Trophoblast cell (in vitro differentiated cells and primary cell): ENCODE measurements around the gene SLC35G6.

ENCODE experiments used
- DNase-seq, 2 donors: peaks; one replicate each; pipeline ENCODE4 v3.0.0-alpha.2; 2016
- H2AFZ ChIP-seq: 2 replicates; pipeline ENCODE4 v1.6.1; 2013; ENCODE audit warnings: low read length, moderate library complexity, mild to moderate bottlenecking; ENCODE audit not compliant: insufficient read depth, poor library complexity
- H2AK5ac ChIP-seq: 2 replicates; pipeline ENCODE4 v1.6.1; 2013; ENCODE audit warnings: mild to moderate bottlenecking, low read length
- H2BK120ac ChIP-seq: 2 replicates; pipeline ENCODE4 v1.6.1; 2013; ENCODE audit warnings: low read length, mild to moderate bottlenecking, moderate library complexity; ENCODE audit not compliant: insufficient read depth, poor library complexity
- H2BK12ac ChIP-seq: 2 replicates; pipeline ENCODE4 v1.6.1; 2013; ENCODE audit warnings: mild to moderate bottlenecking, low read length, moderate library complexity
- H2BK5ac ChIP-seq: 2 replicates; pipeline ENCODE4 v1.6.1; 2013; ENCODE audit warnings: low read length, low read depth, moderate library complexity, mild to moderate bottlenecking; ENCODE audit not compliant: poor library complexity
- H3K14ac ChIP-seq: 2 replicates; pipeline ENCODE4 v1.6.1; 2013; ENCODE audit warnings: mild to moderate bottlenecking, low read length
- H3K18ac ChIP-seq: 2 replicates; pipeline ENCODE4 v1.6.1; 2013; ENCODE audit warnings: mild to moderate bottlenecking, low read length
- H3K23ac ChIP-seq: 2 replicates; pipeline ENCODE4 v1.6.1; 2013; ENCODE audit warnings: low read length
- H3K27ac ChIP-seq: 2 replicates; pipeline ENCODE4 v1.5.1; 2013; ENCODE audit warnings: low read depth, mild to moderate bottlenecking, inconsistent platforms, low read length, moderate library complexity
- H3K27me3 ChIP-seq: 2 replicates; pipeline ENCODE4 v1.6.1; 2013; ENCODE audit warnings: inconsistent platforms, mild to moderate bottlenecking, low read length, moderate library complexity; ENCODE audit not compliant: insufficient read depth
- H3K36me3 ChIP-seq, 2 experiments: 1 replicate in 1 of 2; 2 replicates in 1 of 2; pipeline ENCODE4 v1.6.1; 2013; ENCODE audit warnings: low read length in 2 of 2, mild to moderate bottlenecking in 2 of 2, moderate library complexity in 1 of 2; ENCODE audit not compliant: insufficient read depth in 2 of 2, control insufficient read depth in 1 of 2
- H3K4ac ChIP-seq: 2 replicates; pipeline ENCODE4 v1.6.1; 2013; ENCODE audit warnings: low read depth, mild to moderate bottlenecking, low read length, moderate library complexity
- H3K4me1 ChIP-seq, 2 experiments: 1 replicate in 1 of 2; 2 replicates in 1 of 2; pipeline ENCODE4 v1.6.1; 2013; ENCODE audit warnings: low read length in 2 of 2, mild to moderate bottlenecking in 2 of 2, moderate library complexity in 1 of 2; ENCODE audit not compliant: insufficient read depth in 2 of 2, control insufficient read depth in 1 of 2
- H3K4me2 ChIP-seq: 2 replicates; pipeline ENCODE4 v1.6.1; 2013; ENCODE audit warnings: inconsistent platforms, mild to moderate bottlenecking, low read length, moderate library complexity
- H3K4me3 ChIP-seq: 2 replicates; pipeline ENCODE4 v1.5.1; 2013; ENCODE audit warnings: mild to moderate bottlenecking, low read depth, low read length, inconsistent platforms
- H3K79me1 ChIP-seq: one replicate; pipeline ENCODE4 v1.6.1; 2013; ENCODE audit warnings: low read length
- H3K79me2 ChIP-seq: 2 replicates; pipeline ENCODE4 v1.6.1; 2013; ENCODE audit warnings: low read length, mild to moderate bottlenecking; ENCODE audit not compliant: control insufficient read depth, insufficient read depth, poor library complexity
- H3K9ac ChIP-seq: 2 replicates; pipeline ENCODE4 v1.6.1; 2013; ENCODE audit warnings: mild to moderate bottlenecking, low read length
- H3K9me3 ChIP-seq: 2 replicates; pipeline ENCODE4 v1.6.1; 2013; ENCODE audit warnings: low read depth, mild to moderate bottlenecking, control low read depth, inconsistent platforms, low read length; ENCODE audit not compliant: insufficient read depth
- H4K12ac ChIP-seq: 2 replicates; pipeline ENCODE4 v1.6.1; 2013; ENCODE audit warnings: low read depth, mild to moderate bottlenecking, low read length, moderate library complexity
- H4K8ac ChIP-seq: 2 replicates; pipeline ENCODE4 v1.6.1; 2013; ENCODE audit warnings: low read depth, mild to moderate bottlenecking, low read length, moderate library complexity
- H4K91ac ChIP-seq: one replicate; pipeline ENCODE4 v1.6.1; 2013; ENCODE audit warnings: low read depth, mild to moderate bottlenecking, low read length, moderate library complexity
- WGBS: extraction: QIAGEN DNeasy Blood & Tissue Kit; methylation state at CpG from one replicate; pipeline ENCODE4 v1.1.7; 2013; ENCODE audit warnings: missing lambda C conversion rate; ENCODE audit not compliant: insufficient read length, insufficient coverage; ENCODE audit errors: extremely low coverage; 5-methylcytosine and 5-hydroxymethylcytosine counted together

Gene SLC35G6

DNA sequence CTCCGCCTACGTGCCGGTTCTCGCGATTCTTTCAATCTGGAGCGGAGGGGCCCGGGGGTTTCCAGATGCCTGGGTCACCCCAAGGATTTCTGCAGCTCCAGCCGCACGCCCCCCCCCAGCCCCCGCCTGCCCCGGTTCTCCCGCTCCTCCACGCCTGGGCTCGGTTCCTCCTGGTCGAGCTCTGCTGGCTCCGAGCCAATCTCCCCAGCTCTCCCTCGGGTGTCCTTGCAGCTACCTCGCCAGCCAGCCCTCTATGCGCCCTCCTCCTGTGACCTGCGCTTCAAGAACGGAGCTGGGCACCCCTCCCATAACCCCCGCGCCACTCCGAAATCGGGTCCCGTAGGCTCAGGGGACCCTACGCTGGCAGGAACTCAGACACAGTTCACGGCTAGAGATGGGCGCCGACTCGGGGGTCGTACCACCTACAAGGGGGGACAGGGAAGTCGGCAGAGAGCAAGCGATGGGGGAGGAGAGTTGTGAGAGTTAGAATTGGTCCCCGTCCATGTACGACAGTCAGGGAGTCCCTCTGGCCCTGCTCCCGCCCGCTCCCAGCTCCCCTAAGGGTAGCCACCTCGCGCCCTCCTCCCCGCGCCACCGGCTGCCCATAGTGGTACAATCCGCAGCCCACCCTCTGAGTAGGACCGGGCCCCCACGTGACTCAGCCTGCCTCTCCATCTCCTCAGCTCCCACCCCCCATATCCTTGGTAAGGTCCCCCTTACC, 41.0 kb upstream of the SLC35G6 start:
- H3K27me3 ChIP-seq = peaks cover 18% of the 10 kb centered on the region
- H3K4me2 ChIP-seq = peak overlapping the region; percentile 70
- no peak overlapping the region for H2BK120ac ChIP-seq
- H3K27ac ChIP-seq = no peak overlapping the region
- H2AFZ ChIP-seq = peak overlapping the region; percentile 48
- peaks cover 18% of the 10 kb centered on the region for H3K79me1 ChIP-seq
- H3K23ac ChIP-seq = no peak overlapping the region
- peak overlapping the region; percentile 33 for H3K14ac ChIP-seq
- H3K36me3 ChIP-seq = no peaks in the 10 kb centered on the region
- H2BK12ac ChIP-seq = no peak overlapping the region
- H3K79me2 ChIP-seq = peaks cover 4% of the 10 kb centered on the region
- peaks cover 25 to 33% of the 10 kb centered on the region in 2 experiments for H3K4me1 ChIP-seq
- peak overlapping the region; percentile 67 for H3K18ac ChIP-seq
- no peak overlapping the region for H2AK5ac ChIP-seq
- H4K8ac ChIP-seq = peak overlapping the region; percentile 77
- peak overlapping the region; percentile 29 for H4K91ac ChIP-seq
- no peak for DNase-seq
- H3K9ac ChIP-seq = peak overlapping the region; percentile 62
- H4K12ac ChIP-seq = peak overlapping the region; percentile 6
- no peak overlapping the region for H2BK5ac ChIP-seq
- no peak overlapping the region for H3K4ac ChIP-seq
- WGBS = no CpG with 5 or more reads among the region's 46 CpGs
- H3K9me3 ChIP-seq = peaks cover 2% of the 10 kb centered on the region
- H3K4me3 ChIP-seq = peak overlapping the region; percentile 74

DNA sequence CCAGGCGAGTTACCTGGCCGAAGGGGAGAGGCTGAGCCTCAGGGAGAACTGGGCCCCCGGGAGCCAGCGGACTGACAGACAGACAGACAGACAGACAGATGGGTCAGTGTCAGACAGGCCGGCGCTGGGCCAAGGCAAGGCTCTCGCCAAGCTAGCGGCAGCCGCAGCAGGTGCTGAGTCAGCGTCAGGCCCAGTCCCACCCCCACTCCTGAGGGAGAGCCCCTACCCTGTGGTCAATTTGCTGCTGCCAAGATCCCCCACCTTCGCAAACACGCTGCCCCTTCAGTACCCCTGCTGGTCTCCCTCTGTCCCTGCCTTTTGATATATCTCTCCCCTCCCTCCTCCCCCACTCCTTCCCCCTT, 40.4 kb upstream of the SLC35G6 start:
- no peak overlapping the region for H2BK120ac ChIP-seq
- no CpG with 5 or more reads among the region's 12 CpGs for WGBS

DNA sequence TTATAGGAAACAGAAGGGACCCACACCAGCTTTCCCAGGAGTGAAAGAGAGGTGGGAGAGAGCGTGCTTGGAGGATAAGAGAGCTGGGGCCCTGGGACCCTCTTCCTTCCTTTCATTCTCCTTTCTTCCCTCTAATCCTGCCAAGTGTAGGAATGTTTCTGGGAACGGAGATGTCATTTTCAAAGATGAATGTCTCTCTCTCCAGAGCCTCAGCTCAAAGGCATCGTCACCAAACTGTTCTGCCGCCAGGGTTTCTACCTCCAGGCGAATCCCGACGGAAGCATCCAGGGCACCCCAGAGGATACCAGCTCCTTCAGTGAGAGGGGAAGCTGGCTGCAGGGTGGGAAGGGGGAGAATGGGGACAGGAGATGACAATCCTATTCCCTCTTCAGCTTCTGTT, 40.0 kb upstream of the SLC35G6 start:
- no peak overlapping the region for H3K9ac ChIP-seq
- no peak overlapping the region for H2AK5ac ChIP-seq
- peaks cover 18% of the 10 kb centered on the region for H3K27me3 ChIP-seq
- no peaks in the 10 kb centered on the region for H3K36me3 ChIP-seq
- H2BK12ac ChIP-seq = no peak overlapping the region
- no CpG with 5 or more reads among the region's 7 CpGs for WGBS
- peaks cover 14% of the 10 kb centered on the region for H3K79me1 ChIP-seq
- no peak overlapping the region for H4K91ac ChIP-seq
- no peak overlapping the region for H3K27ac ChIP-seq
- H2BK120ac ChIP-seq = no peak overlapping the region
- H4K12ac ChIP-seq = no peak overlapping the region
- peak overlapping the region; percentile 70 for H3K4me2 ChIP-seq
- no peak overlapping the region for H2AFZ ChIP-seq
- H3K23ac ChIP-seq = no peak overlapping the region
- peaks cover 23 to 37% of the 10 kb centered on the region in 2 experiments for H3K4me1 ChIP-seq
- peaks cover 2% of the 10 kb centered on the region for H3K9me3 ChIP-seq
- no peak overlapping the region for H2BK5ac ChIP-seq
- H3K18ac ChIP-seq = no peak overlapping the region
- H3K4ac ChIP-seq = no peak overlapping the region
- peaks cover 2% of the 10 kb centered on the region for H3K79me2 ChIP-seq
- no peak overlapping the region for H4K8ac ChIP-seq
- no peak overlapping the region for H3K14ac ChIP-seq
- H3K4me3 ChIP-seq = no peak overlapping the region
- DNase-seq = no peak

More for the DNA sequence above, 40.4 kb upstream of the SLC35G6 start:
- no peak overlapping the region for H4K12ac ChIP-seq
- no peak for DNase-seq
- no peak overlapping the region for H3K18ac ChIP-seq
- no peak overlapping the region for H2AFZ ChIP-seq
- H3K27ac ChIP-seq = no peak overlapping the region
- no peak overlapping the region for H2BK12ac ChIP-seq
- H3K4me3 ChIP-seq = peak overlapping the region; percentile 74
- H3K4me2 ChIP-seq = peak overlapping the region; percentile 70
- H4K8ac ChIP-seq = peak overlapping the region; percentile 77
- no peak overlapping the region for H3K14ac ChIP-seq
- no peak overlapping the region for H3K23ac ChIP-seq
- no peak overlapping the region for H3K9ac ChIP-seq
- H3K79me1 ChIP-seq = peaks cover 17% of the 10 kb centered on the region
- H2AK5ac ChIP-seq = peak overlapping the region; percentile 24
- no peak overlapping the region for H3K4ac ChIP-seq
- peaks cover 2% of the 10 kb centered on the region for H3K9me3 ChIP-seq
- H4K91ac ChIP-seq = peak overlapping the region; percentile 29
- peaks cover 4% of the 10 kb centered on the region for H3K79me2 ChIP-seq
- no peaks in the 10 kb centered on the region for H3K36me3 ChIP-seq
- peaks cover 18% of the 10 kb centered on the region for H3K27me3 ChIP-seq
- H3K4me1 ChIP-seq = peaks cover 25 to 38% of the 10 kb centered on the region in 2 experiments
- no peak overlapping the region for H2BK5ac ChIP-seq

DNA sequence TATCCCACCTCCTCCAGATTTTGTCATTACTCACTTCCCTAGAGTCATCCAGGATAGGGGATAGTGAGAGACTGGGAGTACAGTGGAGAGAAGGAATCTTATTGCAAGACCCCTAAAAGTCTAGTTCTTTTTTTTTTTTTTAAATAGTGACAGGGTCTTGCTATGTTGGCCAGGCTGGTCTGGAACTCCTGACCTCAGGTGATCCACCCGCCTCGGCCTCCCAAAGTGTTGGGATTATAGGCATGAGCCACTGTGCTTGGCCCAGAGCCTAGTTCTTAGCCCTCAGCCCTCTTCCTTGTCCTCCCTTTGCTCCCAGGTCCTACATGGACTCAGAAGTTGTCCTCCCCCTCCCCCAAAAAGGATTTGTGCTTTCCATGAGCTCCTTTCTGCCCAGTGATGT, 39.1 kb upstream of the SLC35G6 start:
- no peaks in the 10 kb centered on the region for H3K9me3 ChIP-seq
- H3K27me3 ChIP-seq = peaks cover 18% of the 10 kb centered on the region
- H4K91ac ChIP-seq = no peak overlapping the region
- no peak overlapping the region for H3K18ac ChIP-seq
- H2BK5ac ChIP-seq = no peak overlapping the region
- no peak overlapping the region for H2AK5ac ChIP-seq
- H3K4ac ChIP-seq = no peak overlapping the region
- no peak overlapping the region for H4K8ac ChIP-seq
- no peak overlapping the region for H3K23ac ChIP-seq
- H3K4me1 ChIP-seq = peaks cover 17 to 31% of the 10 kb centered on the region in 2 experiments
- no peaks in the 10 kb centered on the region for H3K36me3 ChIP-seq
- WGBS = no CpG with 5 or more reads among the region's 2 CpGs
- no peak overlapping the region for H2BK120ac ChIP-seq
- no peak overlapping the region for H3K9ac ChIP-seq
- H3K79me2 ChIP-seq = peaks cover 2% of the 10 kb centered on the region
- no peak for DNase-seq
- no peak overlapping the region for H3K4me2 ChIP-seq
- no peak overlapping the region for H3K27ac ChIP-seq
- H2BK12ac ChIP-seq = no peak overlapping the region
- H2AFZ ChIP-seq = no peak overlapping the region
- H3K4me3 ChIP-seq = no peak overlapping the region
- no peak overlapping the region for H3K14ac ChIP-seq
- no peak overlapping the region for H4K12ac ChIP-seq
- H3K79me1 ChIP-seq = peaks cover 9% of the 10 kb centered on the region
